GM23248 (cell line): ENCODE results near the gene EDC3. TPM values are rescaled to one million over a fixed set of nuclear protein-coding genes. Genes with fewer than 3 reads are reported as not detected.

Experiments
- DNase-seq: peaks from one replicate; pipeline ENCODE4 v3.0.0-alpha.2; 2015
- H2AFZ ChIP-seq: fragments of 200-600 bp; sonication (generic); 2 replicates; pipeline ENCODE4 v1.6.1; 2016; ENCODE audit warnings: antibody characterized with exemption
- H3F3A ChIP-seq: fragments of 200-600 bp; sonication (generic); 2 replicates; pipeline ENCODE4 v1.6.1; 2016; ENCODE audit warnings: mild to moderate bottlenecking, antibody characterized with exemption, mixed run types; ENCODE audit not compliant: insufficient read depth
- H3K27ac ChIP-seq: fragments of 200-600 bp; sonication (generic); 2 replicates; pipeline ENCODE4 v1.5.1; 2016; ENCODE audit warnings: mild to moderate bottlenecking
- H3K27me3 ChIP-seq: fragments of 200-600 bp; sonication (generic); replicated peaks from 2 replicates; pipeline ENCODE4 v1.6.1; 2016; ENCODE audit warnings: mild to moderate bottlenecking; ENCODE audit not compliant: insufficient read depth
- H3K36me3 ChIP-seq: fragments of 200-600 bp; sonication (generic); 2 replicates; pipeline ENCODE4 v1.6.1; 2016; ENCODE audit warnings: low read depth, mild to moderate bottlenecking
- H3K4me1 ChIP-seq: fragments of 200-600 bp; sonication (generic); 2 replicates; pipeline ENCODE4 v1.6.1; 2016; ENCODE audit warnings: mild to moderate bottlenecking; ENCODE audit not compliant: insufficient read depth
- H3K4me2 ChIP-seq: fragments of 200-600 bp; sonication (generic); one replicate; pipeline ENCODE4 v1.6.1; 2016; ENCODE audit warnings: mild to moderate bottlenecking; ENCODE audit not compliant: unreplicated experiment
- H3K4me3 ChIP-seq: fragments of 200-600 bp; sonication (generic); 2 replicates; pipeline ENCODE4 v1.5.1; 2016; ENCODE audit warnings: mild to moderate bottlenecking
- H3K79me2 ChIP-seq: fragments of 200-600 bp; sonication (generic); 2 replicates; pipeline ENCODE4 v1.6.1; 2016; ENCODE audit warnings: mild to moderate bottlenecking; ENCODE audit not compliant: insufficient read depth
- H3K9ac ChIP-seq: fragments of 200-600 bp; sonication (generic); 2 replicates; pipeline ENCODE4 v1.6.1; 2016; ENCODE audit warnings: mild to moderate bottlenecking
- H3K9me2 ChIP-seq: fragments of 200-600 bp; sonication (generic); 2 replicates; pipeline ENCODE4 v1.6.1; 2016; ENCODE audit warnings: mixed run types, mild to moderate bottlenecking, moderate library complexity; ENCODE audit not compliant: insufficient read depth
- H3K9me3 ChIP-seq: fragments of 200-600 bp; sonication (generic); one replicate; pipeline ENCODE4 v1.6.1; 2017; ENCODE audit warnings: low read depth
- H4K20me1 ChIP-seq: fragments of 200-600 bp; sonication (generic); 2 replicates; pipeline ENCODE4 v1.6.0; 2016; ENCODE audit not compliant: insufficient read depth
- EZH2 ChIP-seq: fragments of 200-600 bp; sonication (generic); IDR thresholded peaks from 2 replicates; pipeline ENCODE4 v1.6.1; 2018; ENCODE audit warnings: antibody characterized with exemption, mild to moderate bottlenecking; ENCODE audit not compliant: insufficient read depth, poor library complexity, severe bottlenecking
- EZH2phosphoT487 ChIP-seq: fragments of 200-600 bp; sonication (generic); IDR thresholded peaks from 2 replicates; pipeline ENCODE4 v1.6.1; 2018; ENCODE audit warnings: antibody characterized with exemption, moderate library complexity, mild to moderate bottlenecking, low read depth; ENCODE audit not compliant: insufficient read depth
- WGBS, 2 experiments: methylation state at CpG; one replicate each; pipeline ENCODE4 v1.1.6; 2015 to 2017; ENCODE audit warnings: low lambda C conversion rate in 2 of 2, low coverage in 1 of 2; ENCODE audit errors: missing lambda C conversion rate in 2 of 2; 5-methylcytosine and 5-hydroxymethylcytosine counted together
- in situ Hi-C: fragments of 300-500 bp; cut with MboI; formaldehyde crosslinking; loops from 2 replicates; pipeline ENCODE4 v1.15.0; 2020
- polyA plus RNA-seq: library from polyadenylated mRNA; unstranded; fragments of >200 nt; fragmentation: Nextera tagmentation; extraction: Ambion mirVana; gene quantifications from 2 replicates; pipeline ENCODE4 v1.2.1, GENCODE V29; 2016
- total RNA-seq: library from RNA; depleted of rRNA; stranded (reverse); fragments of >200 nt; shearing (Covaris generic); gene quantifications from 2 replicates; pipeline ENCODE4 v1.2.3, GENCODE V29; 2014

Gene EDC3
- total and polyA plus RNA-seq, 2 experiments from 2014 or later = 13.9 to 21.8 TPM

- Histone ChIP-seq H3K9ac (peak overlapping the region; percentile 98), H3K9me2 (no peaks in the 10 kb centered on the region), H3K79me2 (peaks cover 58% of the 10 kb centered on the region), H3K4me1 (peaks cover 16% of the 10 kb centered on the region), H3K4me3 (peak overlapping the region; percentile 80), H3F3A (peaks cover 24% of the 10 kb centered on the region), H3K36me3 (0 out of 2 replicates have a peak, but pooled peaks cover under 1% of the 10 kb centered on the region), H3K4me2 (peak overlapping the region; percentile 82), H4K20me1 (peaks cover 12% of the 10 kb centered on the region), H3K27ac (peak overlapping the region; percentile 90), H2AFZ (peak overlapping the region; percentile 89; the same call in 1 of the 2 replicates), H3K27me3 (no peaks in the 10 kb centered on the region), H3K9me3 (no peaks in the 10 kb centered on the region)
- in situ Hi-C loops = no loop called here
- 2% methylated on average over 18 of the region's 18 CpGs for WGBS, 2 experiments
- DNase-seq = peak; percentile 85
- TF ChIP-seq EZH2 = no peak
- TF ChIP-seq EZH2phosphoT487 = no peak
Observed at GRCh38 chr15:74616366-74616939, 79.4 kb downstream of the EDC3 start.

- Histone ChIP-seq H3K9me3 (no peaks in the 10 kb centered on the region), H2AFZ (peak within 1 kb of the TSS; percentile 89), H3K27me3 (no peaks in the 10 kb centered on the region), H3K4me1 (peaks cover 16% of the 10 kb centered on the region), H3K36me3 (no peaks in the 10 kb centered on the region), H3K27ac (peak within 1 kb of the TSS; percentile 90), H3F3A (peaks cover 24% of the 10 kb centered on the region), H3K9ac (peak within 1 kb of the TSS; percentile 98), H3K4me3 (peak within 1 kb of the TSS; percentile 80), H4K20me1 (peaks cover 10% of the 10 kb centered on the region), H3K9me2 (no peaks in the 10 kb centered on the region), H3K4me2 (peak within 1 kb of the TSS; percentile 82), H3K79me2 (peaks cover 51% of the 10 kb centered on the region)
- no peak for TF ChIP-seq EZH2
- no peak for TF ChIP-seq EZH2phosphoT487
- 1 to 2% methylated on average over 65 to 71 of the region's 91 CpGs for WGBS, 2 experiments
- peak; percentile 95 for DNase-seq
- in situ Hi-C loops = no loop called here
Observed at GRCh38 chr15:74615508-74616365, 80.1 kb downstream of the EDC3 start, which contains the start of gene CLK3. Gene CLK3, plus strand, starts transcription at chr15:74615836. Its CDS starts 3,361 bp downstream, at chr15:74619197.

- peak; percentile 91 for DNase-seq
- H3K4me1 ChIP-seq = peaks cover 16% of the 10 kb centered on the region
- no peaks in the 10 kb centered on the region for H3K9me3 ChIP-seq
- H3K36me3 ChIP-seq = no peaks in the 10 kb centered on the region
- H3K79me2 ChIP-seq = peaks cover 43% of the 10 kb centered on the region
- peaks cover 24% of the 10 kb centered on the region for H3F3A ChIP-seq
- H3K4me2 ChIP-seq = peak overlapping the region; percentile 82
- 1 to 2% methylated on average over 46 to 65 of the region's 76 CpGs for WGBS, 2 experiments
- H3K4me3 ChIP-seq = peak overlapping the region; percentile 80
- H3K9me2 ChIP-seq = no peaks in the 10 kb centered on the region
- TF ChIP-seq EZH2 (no peak), EZH2phosphoT487 (no peak)
- no peaks in the 10 kb centered on the region for H3K27me3 ChIP-seq
- H2AFZ ChIP-seq = peak overlapping the region; percentile 89
- peak overlapping the region; percentile 98 for H3K9ac ChIP-seq
- in situ Hi-C loops = no loop called here
- H3K27ac ChIP-seq = peak overlapping the region; percentile 90
- H4K20me1 ChIP-seq = peaks cover 10% of the 10 kb centered on the region
Observed at GRCh38 chr15:74614744-74615507, 80.9 kb downstream of the EDC3 start.
